RWPE1 (cell line): ENCODE data around the gene GNB3.

ENCODE experiments used
- CTCF ChIA-PET: fragments of 350-600 bp; sonication (Branson Sonifier 250); formaldehyde crosslinking; extraction: SDS; loops from one replicate; lab custom pipeline; 2021; lab: Yijun Ruan, JAX
- POLR2A ChIA-PET: fragments of 400-600 bp; formaldehyde crosslinking; extraction: SDS; loops from one replicate; lab custom pipeline; 2020; ENCODE audit warnings: antibody characterized with exemption; ENCODE audit not compliant: low non-redundant PET; lab: Yijun Ruan, JAX
- DNase-seq: peaks from one replicate; pipeline ENCODE4 v3.0.0; 2012; ENCODE audit warnings: low spot score
- H3K27ac ChIP-seq: fragments of 450-650 bp; 2 replicates; pipeline ENCODE4 v1.5.1; 2017
- CTCF ChIP-seq: fragments of 450-650 bp; conservative IDR thresholded peaks from 2 replicates; pipeline ENCODE4 v1.5.1; 2017; ENCODE audit warnings: low read depth, mild to moderate bottlenecking

The GNB3 gene

GRCh38 chr12:6839482-6840201 is 1.1 kb upstream of the GNB3 start:
- DNase-seq, result no peak
- CTCF ChIA-PET, result interaction anchor here (0.7 kb wide), 2 partner anchors 11 to 34 kb away, joined by 3 read pairs; partner anchors contain the start of genes P3H3 and SPSB2
- H3K27ac ChIP-seq, result no peak overlapping the region

GRCh38 chr12:6840330-6840729 is 395 bp upstream of the GNB3 start:
- 0 out of 2 replicates have a peak overlapping the region, but pooled peaks have one; percentile 5 for H3K27ac ChIP-seq
- ChIA-PET POLR2A (interaction anchor here (1.0 kb wide), 1 partner anchor 12 kb away, joined by 3 read pairs; the partner anchor contains the start of gene USP5), CTCF (interaction anchor here (0.7 kb wide), 1 partner anchor 12 kb away, joined by 3 read pairs; the partner anchor contains the start of gene P3H3)
- no peak for TF ChIP-seq CTCF
- no peak for DNase-seq

More at GRCh38 chr12:6839482-6840201, 1.1 kb upstream of the GNB3 start:
- POLR2A ChIA-PET, result interaction anchor here (1.0 kb wide), 1 partner anchor 13 kb away, joined by 3 read pairs; the partner anchor contains the start of gene USP5
- no peak for TF ChIP-seq CTCF

- POLR2A ChIA-PET, result interaction anchor here (0.5 kb wide), 1 partner anchor 117 kb away, joined by 3 read pairs; no protein-coding TSS in a partner anchor
- CTCF ChIA-PET, result no interaction called here
- no peak for TF ChIP-seq CTCF
- DNase-seq, result no peak
- no peak overlapping the region for H3K27ac ChIP-seq
Measured at GRCh38 chr12:6842075-6842474, 1.4 kb downstream of the GNB3 start.

GRCh38 chr12:6843118-6843902 is 2.6 kb downstream of the GNB3 start:
- DNase-seq, result no peak
- no peak overlapping the region for H3K27ac ChIP-seq
- ChIA-PET POLR2A (no interaction called here), CTCF (interaction anchor here (0.6 to 0.7 kb wide), 2 partner anchors 29 to 109 kb away, joined by 3 to 5 read pairs; no protein-coding TSS in a partner anchor)
- TF ChIP-seq CTCF, result no peak

- no peak for TF ChIP-seq CTCF
- peak overlapping the region; percentile 16; the same call in 1 of the 2 replicates for H3K27ac ChIP-seq
- no peak for DNase-seq
- ChIA-PET POLR2A (no interaction called here), CTCF (interaction anchor here (2.0 kb wide), 1 partner anchor 10 kb away, joined by 6 read pairs; no protein-coding TSS in a partner anchor)
Measured at GRCh38 chr12:6845395-6845794, 4.7 kb downstream of the GNB3 start.

- ChIA-PET POLR2A (no interaction called here), CTCF (interaction anchor here (0.9 to 1.3 kb wide), 2 partner anchors 10 to 16 kb away, joined by 3 to 5 read pairs; no protein-coding TSS in a partner anchor)
- H3K27ac ChIP-seq, result peak overlapping the region; percentile 11; the same call in 1 of the 2 replicates
- DNase-seq, result no peak
- TF ChIP-seq CTCF, result no peak
Measured at GRCh38 chr12:6846316-6846869, 5.7 kb downstream of the GNB3 start.
